ENCODE results near the gene ASTN1. TPM values are rescaled to one million over a fixed set of nuclear protein-coding genes. Genes with fewer than 3 reads are reported as not detected.

Gene ASTN1
- total RNA-seq, 1 experiment from 2014 or later: not detected

- Histone ChIP-seq H3K79me2 (ENCODE audit: low read depth) (no peaks in the 10 kb centered on the region), H3K9me2 (ENCODE audit: insufficient read depth) (no peaks in the 10 kb centered on the region), H3K4me3 (no peak overlapping the region), H3K4me1 (replicated peaks; ENCODE audit: insufficient read depth) (no peaks in the 10 kb centered on the region), H3K27me3 (ENCODE audit: insufficient read depth, low read depth) (peaks cover 20% of the 10 kb centered on the region; the same call in 1 of the 2 replicates), H3K36me3 (ENCODE audit: low read depth) (no peaks in the 10 kb centered on the region), H3K4me2 (no peak overlapping the region), H4K20me1 (ENCODE audit: insufficient read depth) (no peaks in the 10 kb centered on the region), H3F3A (ENCODE audit: insufficient read depth, low read depth) (no peaks in the 10 kb centered on the region), H3K9me3 (ENCODE audit: insufficient read depth, low read depth) (no peaks in the 10 kb centered on the region), H3K27ac (no peak overlapping the region), H2AFZ (no peak overlapping the region)
- intact Hi-C loops (cut with micrococcal nuclease; ENCODE audit: unreplicated experiment): no loop called here
- CTCF ChIA-PET: no interaction called here
- TF ChIP-seq EZH2 (IDR thresholded peaks at IDR 0.05; ENCODE audit: low read depth) (no peak), CTCF (conservative IDR thresholded peaks at IDR 0.05) (no peak)
- BruUV-seq (replicated peaks): no TSS peak
- POLR2A ChIA-PET (ENCODE audit: unreplicated experiment): no interaction called here
- no peak for DNase-seq
These were observed 9.5 kb upstream of the ASTN1 start for GRCh38 chr1:177173976-177174375.

- no peak overlapping the region for H3K4me3 ChIP-seq
- POLR2A ChIA-PET (ENCODE audit: unreplicated experiment): no interaction called here
- no TSS peak for BruUV-seq (replicated peaks)
- no peak for DNase-seq
- H3F3A ChIP-seq (ENCODE audit: insufficient read depth, low read depth): no peaks in the 10 kb centered on the region
- no peak overlapping the region for H3K27ac ChIP-seq
- no peak for TF ChIP-seq EZH2 (IDR thresholded peaks at IDR 0.05; ENCODE audit: low read depth)
- no peak for TF ChIP-seq CTCF (conservative IDR thresholded peaks at IDR 0.05)
- no peaks in the 10 kb centered on the region for H4K20me1 ChIP-seq (ENCODE audit: insufficient read depth)
- no peaks in the 10 kb centered on the region for H3K4me1 ChIP-seq (replicated peaks; ENCODE audit: insufficient read depth)
- CTCF ChIA-PET: no interaction called here
- H3K36me3 ChIP-seq (ENCODE audit: low read depth): no peaks in the 10 kb centered on the region
- intact Hi-C loops (cut with micrococcal nuclease; ENCODE audit: unreplicated experiment): no loop called here
- peaks cover 14% of the 10 kb centered on the region; the same call in 1 of the 2 replicates for H3K27me3 ChIP-seq (ENCODE audit: insufficient read depth, low read depth)
- H3K9me2 ChIP-seq (ENCODE audit: insufficient read depth): no peaks in the 10 kb centered on the region
- H2AFZ ChIP-seq: no peak overlapping the region
- H3K79me2 ChIP-seq (ENCODE audit: low read depth): no peaks in the 10 kb centered on the region
- no peaks in the 10 kb centered on the region for H3K9me3 ChIP-seq (ENCODE audit: insufficient read depth, low read depth)
- no peak overlapping the region for H3K4me2 ChIP-seq
These were observed 8.4 kb upstream of the ASTN1 start for GRCh38 chr1:177172866-177173265.

GRCh38 chr1:177172272-177172671, 7.8 kb upstream of the ASTN1 start:
- DNase-seq: no peak
- no peaks in the 10 kb centered on the region for H3K9me3 ChIP-seq (ENCODE audit: insufficient read depth, low read depth)
- intact Hi-C loops (cut with micrococcal nuclease; ENCODE audit: unreplicated experiment): no loop called here
- no TSS peak for BruUV-seq (replicated peaks)
- H4K20me1 ChIP-seq (ENCODE audit: insufficient read depth): no peaks in the 10 kb centered on the region
- POLR2A ChIA-PET (ENCODE audit: unreplicated experiment): no interaction called here
- H3K27ac ChIP-seq: no peak overlapping the region
- CTCF ChIA-PET: no interaction called here
- H3K4me2 ChIP-seq: no peak overlapping the region
- no peaks in the 10 kb centered on the region for H3K4me1 ChIP-seq (replicated peaks; ENCODE audit: insufficient read depth)
- TF ChIP-seq CTCF (conservative IDR thresholded peaks at IDR 0.05): no peak
- no peak for TF ChIP-seq EZH2 (IDR thresholded peaks at IDR 0.05; ENCODE audit: low read depth)
- H3F3A ChIP-seq (ENCODE audit: insufficient read depth, low read depth): no peaks in the 10 kb centered on the region
- H3K4me3 ChIP-seq: no peak overlapping the region
- H3K79me2 ChIP-seq (ENCODE audit: low read depth): no peaks in the 10 kb centered on the region
- no peaks in the 10 kb centered on the region for H3K9me2 ChIP-seq (ENCODE audit: insufficient read depth)
- H3K27me3 ChIP-seq (ENCODE audit: insufficient read depth, low read depth): peaks cover 14% of the 10 kb centered on the region; the same call in 1 of the 2 replicates
- H3K36me3 ChIP-seq (ENCODE audit: low read depth): no peaks in the 10 kb centered on the region
- no peak overlapping the region for H2AFZ ChIP-seq
